ENCODE data around the gene SCGB2B2. TPM values are rescaled to one million over a fixed set of nuclear protein-coding genes. Genes with fewer than 3 reads are reported as not detected.

Gene SCGB2B2
- total RNA-seq, 1 experiment from 2014 or later: 0.20 TPM

- TF ChIP-seq FOXP1 (CRISPR knock-in tag; IDR thresholded peaks at IDR 0.05; ENCODE audit: borderline replicate concordance): no peak
- TF ChIP-seq SOX15 (CRISPR knock-in tag; IDR thresholded peaks at IDR 0.05): no peak
- no peak for TF ChIP-seq ZNF416 (CRISPR knock-in tag; IDR thresholded peaks at IDR 0.05)
- no peak for TF ChIP-seq CREB1 (CRISPR knock-in tag; IDR thresholded peaks at IDR 0.05)
- no peak for TF ChIP-seq ZNF532 (CRISPR knock-in tag; IDR thresholded peaks at IDR 0.05; ENCODE audit: borderline replicate concordance)
- no peak for TF ChIP-seq ZBTB43 (CRISPR knock-in tag; IDR thresholded peaks at IDR 0.05)
- no peak for TF ChIP-seq ZNF219 (CRISPR knock-in tag; IDR thresholded peaks at IDR 0.05; ENCODE audit: borderline replicate concordance)
- TF ChIP-seq NFYB (CRISPR knock-in tag; conservative IDR thresholded peaks at IDR 0.05; ENCODE audit: low read depth): no peak
These were observed 1.0 kb downstream of the SCGB2B2 start (continued) for GRCh38 chr19:34675919-34676318.

GRCh38 chr19:34675250-34675649 lies 1.7 kb downstream of the SCGB2B2 start:
- no peak for TF ChIP-seq TEAD1 (CRISPR knock-in tag; IDR thresholded peaks at IDR 0.05)
- TF ChIP-seq ESRRA (CRISPR knock-in tag; IDR thresholded peaks at IDR 0.05; ENCODE audit: borderline replicate concordance): no peak
- TF ChIP-seq PREB (CRISPR knock-in tag; IDR thresholded peaks at IDR 0.05; ENCODE audit: borderline replicate concordance): no peak
- TF ChIP-seq NFE2L1 (CRISPR knock-in tag; IDR thresholded peaks at IDR 0.05): no peak
- TF ChIP-seq RORB (CRISPR knock-in tag; IDR thresholded peaks at IDR 0.05): no peak
- no peak for TF ChIP-seq ZNF317 (CRISPR knock-in tag; IDR thresholded peaks at IDR 0.05; ENCODE audit: borderline replicate concordance, low read depth)
- TF ChIP-seq ZBTB43 (CRISPR knock-in tag; IDR thresholded peaks at IDR 0.05): no peak
- TF ChIP-seq, protein P1, sequence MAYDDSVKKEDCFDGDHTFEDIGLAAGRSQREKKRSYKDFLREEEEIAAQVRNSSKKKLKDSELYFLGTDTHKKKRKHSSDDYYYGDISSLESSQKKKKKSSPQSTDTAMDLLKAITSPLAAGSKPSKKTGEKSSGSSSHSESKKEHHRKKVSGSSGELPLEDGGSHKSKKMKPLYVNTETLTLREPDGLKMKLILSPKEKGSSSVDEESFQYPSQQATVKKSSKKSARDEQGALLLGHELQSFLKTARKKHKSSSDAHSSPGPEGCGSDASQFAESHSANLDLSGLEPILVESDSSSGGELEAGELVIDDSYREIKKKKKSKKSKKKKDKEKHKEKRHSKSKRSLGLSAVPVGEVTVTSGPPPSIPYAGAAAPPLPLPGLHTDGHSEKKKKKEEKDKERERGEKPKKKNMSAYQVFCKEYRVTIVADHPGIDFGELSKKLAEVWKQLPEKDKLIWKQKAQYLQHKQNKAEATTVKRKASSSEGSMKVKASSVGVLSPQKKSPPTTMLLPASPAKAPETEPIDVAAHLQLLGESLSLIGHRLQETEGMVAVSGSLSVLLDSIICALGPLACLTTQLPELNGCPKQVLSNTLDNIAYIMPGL (CRISPR knock-in tag; IDR thresholded peaks at IDR 0.05): no peak
- no peak for TF ChIP-seq USF1 (CRISPR knock-in tag; IDR thresholded peaks at IDR 0.05)
- TF ChIP-seq NFATC4 (CRISPR knock-in tag; IDR thresholded peaks at IDR 0.05): no peak
- no peak for TF ChIP-seq ZNF263 (CRISPR knock-in tag; IDR thresholded peaks at IDR 0.05; ENCODE audit: low read depth)
- TF ChIP-seq TP53 (CRISPR knock-in tag; IDR thresholded peaks at IDR 0.05): no peak
- Mint-ChIP-seq H3K36me3 (peaks cover 13% of the 10 kb centered on the region), H3K4me3 (no peak overlapping the region), H3K27ac (no peak overlapping the region), H3K9me3 (peaks cover 4% of the 10 kb centered on the region), H3K4me1 (peaks cover 19% of the 10 kb centered on the region), H3K27me3 (ENCODE audit: low read depth) (peaks cover 21% of the 10 kb centered on the region)
- ChIA-PET CTCF (no interaction called here), POLR2A (no interaction called here)
- ATAC-seq: no peak
- DNase-seq (ENCODE audit: low spot score): no peak
